ENCODE data around the gene CCM2.

DNA sequence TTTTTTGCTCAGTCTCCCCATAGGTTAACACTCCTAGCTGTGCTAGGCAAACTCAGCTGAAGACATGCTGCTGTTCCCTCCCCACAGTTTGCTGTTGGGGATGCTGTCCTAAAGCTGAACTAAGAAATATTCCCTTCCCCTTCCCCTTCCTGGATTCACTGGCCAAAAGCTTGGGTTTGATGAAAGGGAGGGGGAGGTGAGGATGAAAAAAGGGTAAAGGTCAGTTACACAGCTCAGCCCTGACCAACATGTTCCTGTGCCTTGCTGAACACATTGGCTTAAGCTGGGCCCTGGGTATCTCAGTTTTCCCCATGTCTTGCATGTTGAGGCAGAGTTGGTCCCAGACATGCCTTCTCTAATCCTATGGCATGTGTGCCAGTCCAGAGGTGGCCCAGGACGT is 15.3 kb downstream of the CCM2 start:
- no peak for TF ChIP-seq POLR2AphosphoS5 (IDR thresholded peaks at IDR 0.05; ENCODE audit: low read depth, low read length)
- TF ChIP-seq SIN3A (IDR thresholded peaks at IDR 0.05; ENCODE audit: borderline replicate concordance, insufficient read depth, low read length): no peak
- TF ChIP-seq, protein P1, sequence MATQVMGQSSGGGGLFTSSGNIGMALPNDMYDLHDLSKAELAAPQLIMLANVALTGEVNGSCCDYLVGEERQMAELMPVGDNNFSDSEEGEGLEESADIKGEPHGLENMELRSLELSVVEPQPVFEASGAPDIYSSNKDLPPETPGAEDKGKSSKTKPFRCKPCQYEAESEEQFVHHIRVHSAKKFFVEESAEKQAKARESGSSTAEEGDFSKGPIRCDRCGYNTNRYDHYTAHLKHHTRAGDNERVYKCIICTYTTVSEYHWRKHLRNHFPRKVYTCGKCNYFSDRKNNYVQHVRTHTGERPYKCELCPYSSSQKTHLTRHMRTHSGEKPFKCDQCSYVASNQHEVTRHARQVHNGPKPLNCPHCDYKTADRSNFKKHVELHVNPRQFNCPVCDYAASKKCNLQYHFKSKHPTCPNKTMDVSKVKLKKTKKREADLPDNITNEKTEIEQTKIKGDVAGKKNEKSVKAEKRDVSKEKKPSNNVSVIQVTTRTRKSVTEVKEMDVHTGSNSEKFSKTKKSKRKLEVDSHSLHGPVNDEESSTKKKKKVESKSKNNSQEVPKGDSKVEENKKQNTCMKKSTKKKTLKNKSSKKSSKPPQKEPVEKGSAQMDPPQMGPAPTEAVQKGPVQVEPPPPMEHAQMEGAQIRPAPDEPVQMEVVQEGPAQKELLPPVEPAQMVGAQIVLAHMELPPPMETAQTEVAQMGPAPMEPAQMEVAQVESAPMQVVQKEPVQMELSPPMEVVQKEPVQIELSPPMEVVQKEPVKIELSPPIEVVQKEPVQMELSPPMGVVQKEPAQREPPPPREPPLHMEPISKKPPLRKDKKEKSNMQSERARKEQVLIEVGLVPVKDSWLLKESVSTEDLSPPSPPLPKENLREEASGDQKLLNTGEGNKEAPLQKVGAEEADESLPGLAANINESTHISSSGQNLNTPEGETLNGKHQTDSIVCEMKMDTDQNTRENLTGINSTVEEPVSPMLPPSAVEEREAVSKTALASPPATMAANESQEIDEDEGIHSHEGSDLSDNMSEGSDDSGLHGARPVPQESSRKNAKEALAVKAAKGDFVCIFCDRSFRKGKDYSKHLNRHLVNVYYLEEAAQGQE (IDR thresholded peaks at IDR 0.05; ENCODE audit: insufficient read depth in 1 of 2, low read depth in 2 of 2, low read length in 2 of 2): no peak
- TF ChIP-seq TAF1 (IDR thresholded peaks at IDR 0.05; ENCODE audit: borderline replicate concordance, insufficient read depth, low read length): no peak

Data from PFSK-1 (cell line).